ENCODE data around the gene MMP20.

DNA sequence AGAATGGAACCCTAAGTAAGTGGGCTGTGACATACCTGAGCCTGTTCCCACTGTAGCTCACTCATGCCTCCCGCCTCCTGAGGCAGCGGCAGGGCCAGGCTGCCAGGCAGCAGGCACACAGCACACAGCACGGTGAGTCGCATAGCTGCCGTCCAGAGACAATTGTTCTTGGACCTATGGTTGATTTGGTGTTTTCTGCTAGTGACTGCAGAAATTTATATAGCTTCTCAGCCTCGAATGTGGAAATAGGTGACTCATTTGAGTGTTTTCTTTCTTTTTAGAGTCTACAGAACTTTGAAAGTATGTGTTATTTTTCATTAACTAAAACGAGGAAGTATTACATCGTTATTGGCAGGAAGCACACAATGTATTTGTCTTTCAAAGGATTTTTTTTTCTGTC lies 94.6 kb downstream of the MMP20 start, which contains the start of gene MMP7:
- TF ChIP-seq, protein P1, sequence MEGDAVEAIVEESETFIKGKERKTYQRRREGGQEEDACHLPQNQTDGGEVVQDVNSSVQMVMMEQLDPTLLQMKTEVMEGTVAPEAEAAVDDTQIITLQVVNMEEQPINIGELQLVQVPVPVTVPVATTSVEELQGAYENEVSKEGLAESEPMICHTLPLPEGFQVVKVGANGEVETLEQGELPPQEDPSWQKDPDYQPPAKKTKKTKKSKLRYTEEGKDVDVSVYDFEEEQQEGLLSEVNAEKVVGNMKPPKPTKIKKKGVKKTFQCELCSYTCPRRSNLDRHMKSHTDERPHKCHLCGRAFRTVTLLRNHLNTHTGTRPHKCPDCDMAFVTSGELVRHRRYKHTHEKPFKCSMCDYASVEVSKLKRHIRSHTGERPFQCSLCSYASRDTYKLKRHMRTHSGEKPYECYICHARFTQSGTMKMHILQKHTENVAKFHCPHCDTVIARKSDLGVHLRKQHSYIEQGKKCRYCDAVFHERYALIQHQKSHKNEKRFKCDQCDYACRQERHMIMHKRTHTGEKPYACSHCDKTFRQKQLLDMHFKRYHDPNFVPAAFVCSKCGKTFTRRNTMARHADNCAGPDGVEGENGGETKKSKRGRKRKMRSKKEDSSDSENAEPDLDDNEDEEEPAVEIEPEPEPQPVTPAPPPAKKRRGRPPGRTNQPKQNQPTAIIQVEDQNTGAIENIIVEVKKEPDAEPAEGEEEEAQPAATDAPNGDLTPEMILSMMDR (IDR thresholded peaks at IDR 0.05) = no peak
- TF ChIP-seq POLR2A (IDR thresholded peaks at IDR 0.05) = no peak
- TF ChIP-seq EP300 (IDR thresholded peaks at IDR 0.05) = no peak
- no peak for TF ChIP-seq POLR2AphosphoS5 (IDR thresholded peaks at IDR 0.05)
